ENCODE data around the gene SLCO1B1. TPM values are rescaled to one million over a fixed set of nuclear protein-coding genes. Genes with fewer than 3 reads are reported as not detected.
"Not testable (repeated sequence)": the region's sequence is repeated elsewhere in the genome, so short reads cannot be mapped to it uniquely, and the experiment has no call there.

The SLCO1B1 gene, protein sequence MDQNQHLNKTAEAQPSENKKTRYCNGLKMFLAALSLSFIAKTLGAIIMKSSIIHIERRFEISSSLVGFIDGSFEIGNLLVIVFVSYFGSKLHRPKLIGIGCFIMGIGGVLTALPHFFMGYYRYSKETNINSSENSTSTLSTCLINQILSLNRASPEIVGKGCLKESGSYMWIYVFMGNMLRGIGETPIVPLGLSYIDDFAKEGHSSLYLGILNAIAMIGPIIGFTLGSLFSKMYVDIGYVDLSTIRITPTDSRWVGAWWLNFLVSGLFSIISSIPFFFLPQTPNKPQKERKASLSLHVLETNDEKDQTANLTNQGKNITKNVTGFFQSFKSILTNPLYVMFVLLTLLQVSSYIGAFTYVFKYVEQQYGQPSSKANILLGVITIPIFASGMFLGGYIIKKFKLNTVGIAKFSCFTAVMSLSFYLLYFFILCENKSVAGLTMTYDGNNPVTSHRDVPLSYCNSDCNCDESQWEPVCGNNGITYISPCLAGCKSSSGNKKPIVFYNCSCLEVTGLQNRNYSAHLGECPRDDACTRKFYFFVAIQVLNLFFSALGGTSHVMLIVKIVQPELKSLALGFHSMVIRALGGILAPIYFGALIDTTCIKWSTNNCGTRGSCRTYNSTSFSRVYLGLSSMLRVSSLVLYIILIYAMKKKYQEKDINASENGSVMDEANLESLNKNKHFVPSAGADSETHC
- total RNA-seq = 0.21 TPM in 1 of 2 replicates, not detected in the other
- long read RNA-seq, partial matches to known transcripts = 0 of 7 reads
- long read RNA-seq, other reads (novel, unspliced or antisense) = 7 of 7 reads

GRCh38 chr12:21130998-21131397, at the start of gene SLCO1B1:
TSS of gene SLCO1B1 (plus strand) at chr12:21131194. CDS start at chr12:21141575, 10,381 bp downstream.
- H3K4me3 Mint-ChIP-seq = no peak within 1 kb of the TSS
- H3K27ac Mint-ChIP-seq (ENCODE audit: unreplicated experiment) = no peak within 1 kb of the TSS
- no peaks in the 10 kb centered on the region for H3K36me3 Mint-ChIP-seq (ENCODE audit: low read depth)
- TF ChIP-seq, protein P1, sequence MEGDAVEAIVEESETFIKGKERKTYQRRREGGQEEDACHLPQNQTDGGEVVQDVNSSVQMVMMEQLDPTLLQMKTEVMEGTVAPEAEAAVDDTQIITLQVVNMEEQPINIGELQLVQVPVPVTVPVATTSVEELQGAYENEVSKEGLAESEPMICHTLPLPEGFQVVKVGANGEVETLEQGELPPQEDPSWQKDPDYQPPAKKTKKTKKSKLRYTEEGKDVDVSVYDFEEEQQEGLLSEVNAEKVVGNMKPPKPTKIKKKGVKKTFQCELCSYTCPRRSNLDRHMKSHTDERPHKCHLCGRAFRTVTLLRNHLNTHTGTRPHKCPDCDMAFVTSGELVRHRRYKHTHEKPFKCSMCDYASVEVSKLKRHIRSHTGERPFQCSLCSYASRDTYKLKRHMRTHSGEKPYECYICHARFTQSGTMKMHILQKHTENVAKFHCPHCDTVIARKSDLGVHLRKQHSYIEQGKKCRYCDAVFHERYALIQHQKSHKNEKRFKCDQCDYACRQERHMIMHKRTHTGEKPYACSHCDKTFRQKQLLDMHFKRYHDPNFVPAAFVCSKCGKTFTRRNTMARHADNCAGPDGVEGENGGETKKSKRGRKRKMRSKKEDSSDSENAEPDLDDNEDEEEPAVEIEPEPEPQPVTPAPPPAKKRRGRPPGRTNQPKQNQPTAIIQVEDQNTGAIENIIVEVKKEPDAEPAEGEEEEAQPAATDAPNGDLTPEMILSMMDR (conservative IDR thresholded peaks at IDR 0.05) = no peak
- no peak for DNase-seq (ENCODE audit: low read depth, low spot score)
- peaks cover 10% of the 10 kb centered on the region for H3K9me3 Mint-ChIP-seq
- no peaks in the 10 kb centered on the region for H3K27me3 Mint-ChIP-seq (ENCODE audit: low read depth)
- no peaks in the 10 kb centered on the region for H3K4me1 Mint-ChIP-seq

DNA sequence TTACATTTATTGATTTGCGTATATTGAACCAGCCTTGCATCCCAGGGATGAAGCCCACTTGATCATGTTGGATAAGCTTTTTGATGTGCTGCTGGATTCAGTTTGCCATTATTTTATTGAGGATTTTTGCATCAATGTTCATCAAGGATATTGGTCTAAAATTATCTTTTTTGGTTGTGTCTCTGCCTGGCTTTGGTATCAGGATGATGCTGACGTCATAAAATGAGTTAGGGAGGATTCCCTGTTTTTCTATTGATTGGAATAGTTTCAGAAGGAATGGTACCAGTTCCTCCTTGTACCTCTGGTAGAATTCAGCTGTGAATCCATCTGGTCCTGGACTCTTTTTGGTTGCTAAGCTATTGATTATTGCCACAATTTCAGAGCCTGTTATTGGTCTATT, 46.2 kb upstream of the SLCO1B1 start:
- H3K4me3 Mint-ChIP-seq; DNase-seq (ENCODE audit: low read depth, low spot score); H3K27me3 Mint-ChIP-seq (ENCODE audit: low read depth); H3K9me3 Mint-ChIP-seq; H3K27ac Mint-ChIP-seq (ENCODE audit: unreplicated experiment); H3K36me3 Mint-ChIP-seq (ENCODE audit: low read depth); H3K4me1 Mint-ChIP-seq: not testable (repeated sequence)

GRCh38 chr12:21111732-21112131, 19.3 kb upstream of the SLCO1B1 start:
- TF ChIP-seq, protein P1 (conservative IDR thresholded peaks at IDR 0.05) = no peak
- no peak overlapping the region for H3K27ac Mint-ChIP-seq (ENCODE audit: unreplicated experiment)
- no peaks in the 10 kb centered on the region for H3K27me3 Mint-ChIP-seq (ENCODE audit: low read depth)
- no peak for DNase-seq (ENCODE audit: low read depth, low spot score)
- no peaks in the 10 kb centered on the region for H3K9me3 Mint-ChIP-seq
- H3K4me3 Mint-ChIP-seq = no peak overlapping the region
- H3K4me1 Mint-ChIP-seq = no peaks in the 10 kb centered on the region
- no peaks in the 10 kb centered on the region for H3K36me3 Mint-ChIP-seq (ENCODE audit: low read depth)

- no peak overlapping the region for H3K27ac Mint-ChIP-seq (ENCODE audit: unreplicated experiment)
- H3K4me3 Mint-ChIP-seq = no peak overlapping the region
- no peaks in the 10 kb centered on the region for H3K4me1 Mint-ChIP-seq
- H3K27me3 Mint-ChIP-seq (ENCODE audit: low read depth) = no peaks in the 10 kb centered on the region
- no peaks in the 10 kb centered on the region for H3K36me3 Mint-ChIP-seq (ENCODE audit: low read depth)
- TF ChIP-seq, protein P1 (conservative IDR thresholded peaks at IDR 0.05) = no peak
- H3K9me3 Mint-ChIP-seq = no peaks in the 10 kb centered on the region
- no peak for DNase-seq (ENCODE audit: low read depth, low spot score)
Measured at GRCh38 chr12:21113266-21113665, 17.7 kb upstream of the SLCO1B1 start.

DNA sequence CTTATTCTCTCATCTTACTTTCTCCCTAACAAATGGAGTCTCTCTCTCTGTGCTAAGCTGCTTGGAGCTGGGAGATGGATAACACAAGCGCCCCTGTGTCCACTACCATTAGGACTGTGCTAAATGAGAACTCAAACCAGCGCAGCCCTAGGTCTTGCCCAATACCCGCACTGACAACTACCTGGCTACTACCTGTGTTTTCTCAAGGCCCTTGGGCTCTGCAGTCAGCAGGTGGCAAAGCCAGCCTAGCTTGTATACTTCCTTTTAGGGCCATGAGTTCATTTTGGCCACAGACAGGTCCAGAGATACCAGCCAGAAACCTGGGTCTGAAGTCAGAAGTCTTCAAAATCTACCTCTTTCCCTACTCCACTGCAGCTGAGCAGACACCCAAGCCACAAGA, 13.0 kb upstream of the SLCO1B1 start:
- TF ChIP-seq, protein P1 (conservative IDR thresholded peaks at IDR 0.05) = no peak
- Mint-ChIP-seq H3K27me3 (ENCODE audit: low read depth) (no peaks in the 10 kb centered on the region), H3K27ac (ENCODE audit: unreplicated experiment) (no peak overlapping the region), H3K4me1 (no peaks in the 10 kb centered on the region), H3K36me3 (ENCODE audit: low read depth) (no peaks in the 10 kb centered on the region), H3K4me3 (no peak overlapping the region), H3K9me3 (no peaks in the 10 kb centered on the region)
- DNase-seq (ENCODE audit: low read depth, low spot score) = no peak

DNA sequence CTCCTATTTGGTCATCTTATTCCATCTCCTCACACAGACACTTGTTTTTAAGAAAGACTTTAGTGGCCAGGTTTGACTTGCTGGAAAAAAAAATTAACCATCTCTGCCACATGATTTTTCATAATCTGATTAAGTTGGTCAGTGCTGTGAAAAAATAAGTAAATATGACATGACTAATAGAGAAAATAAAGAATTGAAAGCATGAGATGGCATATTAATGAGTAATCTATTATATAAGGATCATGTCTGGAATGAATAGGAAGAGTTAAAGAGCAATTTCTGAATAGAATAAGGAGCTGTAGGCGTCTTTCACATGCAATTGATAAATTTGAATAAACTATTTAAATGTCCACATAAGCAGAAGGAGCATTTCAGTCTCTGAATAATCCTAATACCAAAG, 12.2 kb upstream of the SLCO1B1 start:
- TF ChIP-seq, protein P1 (conservative IDR thresholded peaks at IDR 0.05) = no peak
- Mint-ChIP-seq H3K4me3 (no peak overlapping the region), H3K27ac (ENCODE audit: unreplicated experiment) (no peak overlapping the region), H3K9me3 (no peaks in the 10 kb centered on the region), H3K4me1 (no peaks in the 10 kb centered on the region), H3K36me3 (ENCODE audit: low read depth) (no peaks in the 10 kb centered on the region), H3K27me3 (ENCODE audit: low read depth) (no peaks in the 10 kb centered on the region)
- no peak for DNase-seq (ENCODE audit: low read depth, low spot score)

Data from neural crest cell (in vitro differentiated cells).